ACC112 (cell line): ENCODE data around the gene CDKN2A.
"Not testable (repeated sequence)": the region's sequence is repeated elsewhere in the genome, so short reads cannot be mapped to it uniquely, and the experiment has no call there.

Source experiments
- H2AFZ ChIP-seq: fragments of 200-600 bp; sonication (generic); one replicate; pipeline ENCODE4 v1.6.0; 2017; ENCODE audit warnings: antibody characterized with exemption, low read length; ENCODE audit not compliant: unreplicated experiment
- H3K27ac ChIP-seq: fragments of 200-600 bp; sonication (generic); 2 replicates; pipeline ENCODE4 v1.5.1; 2014; ENCODE audit warnings: low read depth, mild to moderate bottlenecking, antibody characterized with exemption, low read length, moderate library complexity
- H3K27me3 ChIP-seq: fragments of 200-600 bp; sonication (generic); 2 replicates; pipeline ENCODE4 v1.6.1; 2014; ENCODE audit warnings: mild to moderate bottlenecking, antibody characterized with exemption, low read length, moderate library complexity, mixed read lengths; ENCODE audit not compliant: insufficient read depth
- H3K36me3 ChIP-seq: fragments of 200-600 bp; sonication (generic); 2 replicates; pipeline ENCODE4 v1.6.1; 2016; ENCODE audit warnings: mild to moderate bottlenecking, antibody characterized with exemption, low read length, moderate library complexity, mixed read lengths; ENCODE audit not compliant: insufficient read depth
- H3K4me1 ChIP-seq: fragments of 200-600 bp; sonication (generic); one replicate; pipeline ENCODE4 v1.6.1; 2016; ENCODE audit warnings: low read length, mixed read lengths; ENCODE audit not compliant: insufficient read depth, unreplicated experiment, control insufficient read depth
- H3K4me3 ChIP-seq: fragments of 200-600 bp; sonication (generic); 2 replicates; pipeline ENCODE4 v1.5.1; 2014; ENCODE audit warnings: mild to moderate bottlenecking, low read depth, low read length
- H3K79me2 ChIP-seq: fragments of 200-600 bp; sonication (generic); one replicate; pipeline ENCODE4 v1.6.0; 2016; ENCODE audit warnings: low read length; ENCODE audit not compliant: control insufficient read depth, unreplicated experiment, insufficient read depth

The CDKN2A gene

DNA sequence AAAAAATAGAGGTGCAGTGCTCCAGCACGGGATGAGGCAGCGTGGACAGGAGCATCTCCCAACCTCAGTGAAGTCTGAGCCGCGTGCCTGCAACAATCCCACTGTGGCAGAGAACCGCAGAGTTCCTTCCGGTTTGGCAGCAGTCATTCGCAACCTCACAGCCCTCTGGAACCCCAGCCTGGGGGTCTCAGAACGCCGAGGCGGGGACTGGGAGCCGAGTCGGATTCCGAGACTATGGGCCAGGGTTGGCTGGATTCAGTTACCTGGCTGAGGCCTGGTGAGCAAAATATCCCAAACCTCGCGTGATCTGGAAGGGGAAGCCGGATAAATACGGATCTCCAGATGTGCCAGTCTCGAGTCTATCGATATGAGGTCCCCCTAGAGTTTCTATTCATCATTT is 27.0 kb downstream of the CDKN2A start:
- Histone ChIP-seq H3K4me3 (no peak overlapping the region), H3K36me3 (peaks cover 42% of the 10 kb centered on the region), H3K4me1 (peaks cover 12% of the 10 kb centered on the region), H3K79me2 (peaks cover 27% of the 10 kb centered on the region), H3K27me3 (no peaks in the 10 kb centered on the region), H2AFZ (no peak overlapping the region), H3K27ac (no peak overlapping the region)

DNA sequence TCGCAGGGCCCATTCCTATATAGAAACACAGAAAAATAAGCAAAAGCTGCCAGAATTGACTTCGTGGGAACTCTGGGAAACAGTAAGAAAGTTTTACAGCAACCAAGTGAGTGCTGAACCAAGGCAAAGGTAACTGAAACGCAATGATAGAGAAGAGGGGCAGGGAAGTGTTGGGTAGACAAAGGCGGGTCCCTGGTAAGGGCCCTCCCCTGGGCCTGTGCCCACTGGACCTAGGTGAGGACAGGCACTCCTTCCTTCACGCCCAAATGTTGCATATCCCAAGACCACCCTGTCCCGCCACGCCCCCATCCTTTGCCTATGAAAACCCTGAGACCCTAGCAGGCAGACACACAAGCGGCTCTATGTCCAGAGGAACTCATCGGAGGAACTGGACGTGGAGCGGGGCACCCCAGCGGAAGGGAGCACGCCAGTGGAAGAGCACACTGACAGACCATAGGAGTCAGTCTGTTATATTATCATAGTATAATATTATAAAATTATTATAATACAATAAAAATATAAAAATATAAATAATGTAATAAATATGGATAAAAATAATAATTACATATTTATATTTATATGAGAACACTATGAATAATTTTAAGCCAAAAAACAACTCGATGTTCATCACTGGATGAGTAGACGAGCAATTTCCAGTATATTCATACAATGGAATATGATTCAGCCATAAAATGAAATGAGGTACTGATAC is 27.9 kb downstream of the CDKN2A start:
- Histone ChIP-seq H3K27ac (peak overlapping the region; percentile 5; the same call in 1 of the 2 replicates), H2AFZ (no peak overlapping the region), H3K4me3 (peak overlapping the region; percentile 61; the same call in 1 of the 2 replicates), H3K27me3 (no peaks in the 10 kb centered on the region), H3K36me3 (peaks cover 42% of the 10 kb centered on the region), H3K79me2 (peaks cover 18% of the 10 kb centered on the region), H3K4me1 (peaks cover 6% of the 10 kb centered on the region)

GRCh38 chr9:21965401-21965951 is 28.7 kb downstream of the CDKN2A start:
- peaks cover 37% of the 10 kb centered on the region for H3K36me3 ChIP-seq
- peaks cover 6% of the 10 kb centered on the region for H3K4me1 ChIP-seq
- H2AFZ ChIP-seq, result peak overlapping the region; percentile 79
- no peak overlapping the region for H3K27ac ChIP-seq
- no peaks in the 10 kb centered on the region for H3K27me3 ChIP-seq
- peaks cover 10% of the 10 kb centered on the region for H3K79me2 ChIP-seq
- H3K4me3 ChIP-seq, result peak overlapping the region; percentile 61

GRCh38 chr9:21964925-21965385 is 29.2 kb downstream of the CDKN2A start:
- Histone ChIP-seq H2AFZ (peak overlapping the region; percentile 79), H3K27ac (no peak overlapping the region), H3K4me1 (peaks cover 6% of the 10 kb centered on the region), H3K36me3 (peaks cover 32% of the 10 kb centered on the region), H3K79me2 (peaks cover 5% of the 10 kb centered on the region), H3K27me3 (no peaks in the 10 kb centered on the region), H3K4me3 (peak overlapping the region; percentile 61)

DNA sequence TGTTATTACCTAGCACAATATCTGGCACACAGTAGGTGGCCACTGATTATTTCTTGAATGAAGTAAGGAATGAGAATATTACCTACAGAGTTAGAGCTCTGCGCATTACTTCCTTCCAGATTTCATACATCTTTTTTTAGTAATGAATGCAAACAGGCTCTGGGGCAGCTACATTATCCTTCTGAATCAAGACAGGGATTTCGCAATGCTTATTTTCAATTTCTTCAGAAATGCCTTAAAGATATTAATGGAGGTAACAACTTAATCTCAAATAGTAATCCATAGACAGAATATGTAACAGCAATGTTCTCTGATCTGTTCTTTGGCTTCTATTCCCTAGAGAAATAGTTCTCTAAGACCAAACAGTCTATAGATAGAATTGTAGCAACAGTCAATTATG is 32.6 kb downstream of the CDKN2A start:
- Histone ChIP-seq H3K4me3 (no peak overlapping the region), H3K4me1 (peaks cover 6% of the 10 kb centered on the region), H3K79me2 (no peaks in the 10 kb centered on the region), H2AFZ (no peak overlapping the region), H3K27ac (no peak overlapping the region), H3K27me3 (no peaks in the 10 kb centered on the region), H3K36me3 (no peaks in the 10 kb centered on the region)

DNA sequence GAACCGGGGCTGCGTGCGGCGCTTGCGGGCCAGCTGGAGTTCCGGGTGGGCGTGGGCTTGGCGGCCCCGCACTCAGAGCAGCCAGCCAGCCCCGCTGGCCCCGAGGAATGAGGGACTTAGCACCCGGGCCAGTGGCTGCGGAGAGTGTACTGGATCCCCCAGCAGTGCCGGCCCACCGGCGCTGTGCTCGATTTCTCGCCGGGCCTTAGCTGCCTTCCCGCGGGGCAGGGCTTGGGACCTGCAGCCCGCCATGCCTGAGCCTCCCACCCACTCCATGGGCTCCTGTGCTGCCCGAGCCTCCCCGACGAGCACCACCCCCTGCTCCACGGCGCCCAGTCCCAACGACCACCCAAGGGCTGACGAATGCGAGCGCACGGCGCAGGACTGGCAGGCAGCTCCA is 34.9 kb downstream of the CDKN2A start:
- H3K27ac ChIP-seq, H3K4me1 ChIP-seq, H3K4me3 ChIP-seq, H2AFZ ChIP-seq, H3K36me3 ChIP-seq, H3K79me2 ChIP-seq, H3K27me3 ChIP-seq: not testable (repeated sequence)

DNA sequence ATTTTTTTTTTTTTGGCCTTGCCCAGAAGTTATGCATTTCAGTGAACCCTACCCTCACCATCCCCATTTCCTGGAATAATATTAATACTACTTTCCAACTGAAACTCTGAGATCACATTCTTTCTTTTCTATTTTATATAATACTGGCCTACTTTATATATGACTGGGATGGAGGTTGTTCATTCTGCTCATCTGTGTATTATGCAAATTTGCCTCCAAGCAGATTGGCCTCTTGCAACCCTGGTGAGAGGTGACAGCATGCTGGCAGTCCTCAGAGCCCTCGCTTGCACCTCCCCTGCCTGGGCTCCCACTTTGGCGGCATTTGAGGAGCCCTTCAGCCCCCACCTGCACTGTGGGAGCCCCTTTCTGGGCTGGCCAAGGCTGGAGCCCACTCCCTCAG is 35.4 kb downstream of the CDKN2A start:
- no peaks in the 10 kb centered on the region for H3K79me2 ChIP-seq
- no peaks in the 10 kb centered on the region for H3K27me3 ChIP-seq
- no peak overlapping the region for H3K4me3 ChIP-seq
- H3K36me3 ChIP-seq, result no peaks in the 10 kb centered on the region
- no peaks in the 10 kb centered on the region for H3K4me1 ChIP-seq
- no peak overlapping the region for H3K27ac ChIP-seq
- H2AFZ ChIP-seq, result no peak overlapping the region

- H3K36me3 ChIP-seq, result no peaks in the 10 kb centered on the region
- H3K4me1 ChIP-seq, result no peaks in the 10 kb centered on the region
- H3K79me2 ChIP-seq, result no peaks in the 10 kb centered on the region
These were observed 48.6 kb downstream of the CDKN2A start for GRCh38 chr9:21945606-21946005.

DNA sequence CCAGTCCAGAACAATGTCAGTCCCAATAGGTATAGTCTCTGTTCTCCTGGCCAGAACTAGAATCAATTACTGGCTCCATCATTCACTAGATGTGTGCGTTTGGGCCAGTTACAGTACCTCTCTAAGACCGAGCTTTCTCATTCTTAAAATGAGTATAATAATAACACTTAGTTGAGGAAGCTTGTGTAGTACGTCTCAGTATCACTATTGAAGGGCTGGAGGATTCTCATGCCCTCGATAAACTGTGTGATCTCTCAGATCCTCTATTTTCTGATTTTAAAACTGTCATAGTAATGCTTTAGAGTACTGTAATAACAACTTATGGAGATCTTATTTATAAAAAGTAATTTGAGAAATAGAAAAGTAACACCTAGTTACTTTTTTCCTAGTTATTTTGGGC is 50.7 kb downstream of the CDKN2A start:
- Histone ChIP-seq H2AFZ (no peak overlapping the region), H3K79me2 (no peaks in the 10 kb centered on the region), H3K27me3 (no peaks in the 10 kb centered on the region), H3K4me3 (no peak overlapping the region), H3K36me3 (no peaks in the 10 kb centered on the region), H3K27ac (no peak overlapping the region), H3K4me1 (no peaks in the 10 kb centered on the region)

More at GRCh38 chr9:21945606-21946005, 48.6 kb downstream of the CDKN2A start:
- no peaks in the 10 kb centered on the region for H3K27me3 ChIP-seq
- H2AFZ ChIP-seq, result no peak overlapping the region
- no peak overlapping the region for H3K27ac ChIP-seq
- H3K4me3 ChIP-seq, result no peak overlapping the region

DNA sequence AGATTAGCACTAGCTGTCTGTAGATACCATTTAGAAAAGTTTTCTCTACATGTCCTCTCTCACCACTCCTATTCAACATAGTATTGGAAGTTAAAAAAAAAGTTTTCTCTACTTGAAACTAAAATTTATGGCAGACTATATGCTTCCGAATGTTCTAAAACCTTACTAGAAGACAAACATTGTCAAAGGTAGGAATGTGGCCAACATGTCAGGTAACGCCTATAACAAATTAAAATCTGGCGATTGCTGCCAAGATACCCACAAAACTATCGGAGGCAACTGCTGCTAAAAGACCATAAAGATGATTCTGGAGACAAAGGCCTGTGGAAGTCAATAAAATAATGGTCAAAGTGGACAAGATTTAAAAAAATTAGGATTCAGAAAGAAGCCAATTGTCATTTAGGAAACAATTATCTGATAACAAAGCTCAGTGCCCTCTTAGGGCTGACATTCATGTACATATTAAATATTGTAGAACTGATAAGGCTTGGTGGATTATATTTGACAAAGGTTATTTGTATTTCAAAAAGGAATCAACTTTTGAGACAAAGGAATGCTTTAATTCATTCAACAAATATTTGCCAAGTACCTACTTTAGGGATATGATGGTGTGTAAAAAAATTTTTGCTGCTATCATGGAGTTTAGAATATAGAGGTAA is 52.7 kb downstream of the CDKN2A start:
- Histone ChIP-seq H3K36me3 (no peaks in the 10 kb centered on the region), H3K27me3 (no peaks in the 10 kb centered on the region), H3K27ac (no peak overlapping the region), H2AFZ (no peak overlapping the region), H3K4me3 (no peak overlapping the region), H3K4me1 (no peaks in the 10 kb centered on the region), H3K79me2 (no peaks in the 10 kb centered on the region)

- Histone ChIP-seq H3K79me2 (no peaks in the 10 kb centered on the region), H3K4me3 (no peak overlapping the region), H3K27me3 (no peaks in the 10 kb centered on the region), H3K27ac (no peak overlapping the region), H3K36me3 (no peaks in the 10 kb centered on the region), H3K4me1 (peaks cover 21% of the 10 kb centered on the region), H2AFZ (no peak overlapping the region)
These were observed 58.0 kb downstream of the CDKN2A start for GRCh38 chr9:21936161-21936560.
